Smooth muscle cell (in vitro differentiated cells): Measurements from ENCODE around the gene FRMD3. TPM values are rescaled to one million over a fixed set of nuclear protein-coding genes. Genes with fewer than 3 reads are reported as not detected.

ENCODE experiments used
- DNase-seq: peaks from one replicate; lab custom pipeline; 2025; ENCODE audit not compliant: unreplicated experiment; lab: John Stamatoyannopoulos, UW
- H2AFZ ChIP-seq: fragments of 200-600 bp; sonication (generic); 2 replicates; pipeline ENCODE4 v1.6.0; 2016; ENCODE audit warnings: antibody characterized with exemption, low read depth, mild to moderate bottlenecking
- H3F3A ChIP-seq: fragments of 200-600 bp; sonication (generic); 2 replicates; pipeline ENCODE4 v1.6.0; 2017; ENCODE audit warnings: antibody characterized with exemption, low read depth
- H3K27ac ChIP-seq: fragments of 200-600 bp; sonication (generic); 2 replicates; pipeline ENCODE4 v1.5.1; 2016; ENCODE audit warnings: low read depth, mild to moderate bottlenecking
- H3K27me3 ChIP-seq: fragments of 200-600 bp; sonication (generic); 2 replicates; pipeline ENCODE4 v1.6.1; 2016; ENCODE audit warnings: low read depth, mild to moderate bottlenecking
- H3K36me3 ChIP-seq: fragments of 200-600 bp; sonication (generic); 2 replicates; pipeline ENCODE4 v1.5.1; 2016; ENCODE audit warnings: low read depth
- H3K4me1 ChIP-seq: fragments of 200-600 bp; sonication (generic); 2 replicates; pipeline ENCODE4 v1.5.1; 2016; ENCODE audit warnings: low read depth
- H3K4me2 ChIP-seq: fragments of 200-600 bp; sonication (generic); 2 replicates; pipeline ENCODE4 v1.6.0; 2016; ENCODE audit warnings: mild to moderate bottlenecking
- H3K4me3 ChIP-seq: fragments of 200-600 bp; sonication (generic); 2 replicates; pipeline ENCODE4 v1.5.1; 2016; ENCODE audit warnings: mild to moderate bottlenecking
- H3K79me2 ChIP-seq: fragments of 200-600 bp; sonication (generic); 2 replicates; pipeline ENCODE4 v1.6.0; 2016; ENCODE audit warnings: low read depth, mild to moderate bottlenecking
- H3K9ac ChIP-seq: fragments of 200-600 bp; sonication (generic); 2 replicates; pipeline ENCODE4 v1.6.0; 2016; ENCODE audit warnings: low read depth
- H3K9me3 ChIP-seq: fragments of 200-600 bp; sonication (generic); replicated peaks from 2 replicates; pipeline ENCODE4 v1.5.1; 2016; ENCODE audit warnings: low read depth
- H4K20me1 ChIP-seq: fragments of 200-600 bp; sonication (generic); 2 replicates; pipeline ENCODE4 v1.6.0; 2016; ENCODE audit warnings: low read depth
- whole genome bisulfite sequencing: methylation state at CpG from one replicate; pipeline ENCODE4 v1.1.7; 2016; ENCODE audit warnings: low lambda C conversion rate; 5-methylcytosine and 5-hydroxymethylcytosine counted together
- polyA plus RNA-seq: library from polyadenylated mRNA; unstranded; fragments of >200 nt; fragmentation: Nextera tagmentation; extraction: Ambion mirVana; gene quantifications from 2 replicates; pipeline ENCODE4 v1.2.1, GENCODE V29; 2016
- total RNA-seq: library from RNA; depleted of rRNA; stranded (reverse); fragments of >200 nt; gene quantifications from 2 replicates; pipeline ENCODE4 v1.2.3, GENCODE V29; 2014
- TF ChIP-seq, protein P1 (sequence below): fragments of 200-600 bp; sonication (generic); IDR thresholded peaks from 2 replicates; pipeline ENCODE4 v1.5.1; 2017; ENCODE audit warnings: borderline replicate concordance, mild to moderate bottlenecking, antibody characterized with exemption; ENCODE audit not compliant: insufficient read depth, poor library complexity, severe bottlenecking

Gene FRMD3
- total and polyA plus RNA-seq, 2 experiments from 2014 or later, result 0.72 to 2.8 TPM

DNA sequence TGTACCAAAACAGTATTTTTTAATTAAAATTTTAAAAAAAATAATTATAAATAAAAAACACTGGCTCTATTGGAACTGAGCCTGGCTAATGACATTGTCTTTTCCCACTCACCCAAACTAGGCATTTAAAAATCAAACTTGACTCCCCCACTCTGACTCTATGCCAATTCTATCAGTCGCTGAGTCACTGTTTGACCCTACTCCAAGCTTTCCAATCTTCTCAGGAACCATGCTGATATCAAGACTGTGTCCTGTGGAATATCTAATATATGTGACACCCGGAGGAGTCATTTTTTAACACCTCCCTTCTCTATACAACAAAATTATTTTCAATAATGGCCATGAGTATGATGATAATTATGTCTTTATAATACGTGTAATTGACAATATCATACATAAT, 303.7 kb downstream of the FRMD3 start:
- Histone ChIP-seq H4K20me1 (no peaks in the 10 kb centered on the region), H3F3A (no peaks in the 10 kb centered on the region), H3K4me2 (no peak overlapping the region), H3K9me3 (no peaks in the 10 kb centered on the region), H3K27ac (no peak overlapping the region), H3K4me1 (no peaks in the 10 kb centered on the region), H3K36me3 (no peaks in the 10 kb centered on the region), H3K4me3 (no peak overlapping the region), H3K9ac (no peak overlapping the region), H3K79me2 (no peaks in the 10 kb centered on the region), H3K27me3 (no peaks in the 10 kb centered on the region), H2AFZ (no peak overlapping the region)
- TF ChIP-seq, protein P1, sequence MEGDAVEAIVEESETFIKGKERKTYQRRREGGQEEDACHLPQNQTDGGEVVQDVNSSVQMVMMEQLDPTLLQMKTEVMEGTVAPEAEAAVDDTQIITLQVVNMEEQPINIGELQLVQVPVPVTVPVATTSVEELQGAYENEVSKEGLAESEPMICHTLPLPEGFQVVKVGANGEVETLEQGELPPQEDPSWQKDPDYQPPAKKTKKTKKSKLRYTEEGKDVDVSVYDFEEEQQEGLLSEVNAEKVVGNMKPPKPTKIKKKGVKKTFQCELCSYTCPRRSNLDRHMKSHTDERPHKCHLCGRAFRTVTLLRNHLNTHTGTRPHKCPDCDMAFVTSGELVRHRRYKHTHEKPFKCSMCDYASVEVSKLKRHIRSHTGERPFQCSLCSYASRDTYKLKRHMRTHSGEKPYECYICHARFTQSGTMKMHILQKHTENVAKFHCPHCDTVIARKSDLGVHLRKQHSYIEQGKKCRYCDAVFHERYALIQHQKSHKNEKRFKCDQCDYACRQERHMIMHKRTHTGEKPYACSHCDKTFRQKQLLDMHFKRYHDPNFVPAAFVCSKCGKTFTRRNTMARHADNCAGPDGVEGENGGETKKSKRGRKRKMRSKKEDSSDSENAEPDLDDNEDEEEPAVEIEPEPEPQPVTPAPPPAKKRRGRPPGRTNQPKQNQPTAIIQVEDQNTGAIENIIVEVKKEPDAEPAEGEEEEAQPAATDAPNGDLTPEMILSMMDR, result no peak
- DNase-seq, result no peak
- 90% methylated on average over 3 of the region's 3 CpGs for WGBS

DNA sequence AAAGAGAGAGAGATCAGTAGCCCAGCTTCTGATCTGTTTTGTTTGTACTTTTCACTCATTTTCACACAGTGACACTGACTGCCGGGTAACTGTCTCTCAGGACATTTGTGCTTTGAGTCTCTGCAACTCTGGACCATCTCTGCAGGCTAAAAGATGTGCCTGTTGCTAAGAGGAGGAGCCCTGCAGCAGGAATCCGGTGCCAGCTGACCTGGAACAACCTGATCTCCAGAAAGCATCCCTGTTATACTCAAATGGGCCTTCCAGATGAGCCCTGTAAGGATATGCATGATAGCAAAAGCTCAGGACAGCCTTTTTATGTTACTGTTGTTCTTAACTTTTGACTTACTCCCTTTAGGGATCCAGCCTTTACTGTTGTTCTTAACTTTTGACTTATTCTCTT, 304.6 kb downstream of the FRMD3 start:
- Histone ChIP-seq H3K9ac (no peak overlapping the region), H3K36me3 (no peaks in the 10 kb centered on the region), H3K4me3 (no peak overlapping the region), H3F3A (no peaks in the 10 kb centered on the region), H4K20me1 (no peaks in the 10 kb centered on the region), H3K27ac (no peak overlapping the region), H3K4me1 (no peaks in the 10 kb centered on the region), H3K27me3 (no peaks in the 10 kb centered on the region), H3K4me2 (no peak overlapping the region), H3K9me3 (no peaks in the 10 kb centered on the region), H3K79me2 (no peaks in the 10 kb centered on the region), H2AFZ (no peak overlapping the region)
- DNase-seq, result no peak
- TF ChIP-seq, protein P1, result no peak
- 86% methylated on average over 2 of the region's 2 CpGs for WGBS

DNA sequence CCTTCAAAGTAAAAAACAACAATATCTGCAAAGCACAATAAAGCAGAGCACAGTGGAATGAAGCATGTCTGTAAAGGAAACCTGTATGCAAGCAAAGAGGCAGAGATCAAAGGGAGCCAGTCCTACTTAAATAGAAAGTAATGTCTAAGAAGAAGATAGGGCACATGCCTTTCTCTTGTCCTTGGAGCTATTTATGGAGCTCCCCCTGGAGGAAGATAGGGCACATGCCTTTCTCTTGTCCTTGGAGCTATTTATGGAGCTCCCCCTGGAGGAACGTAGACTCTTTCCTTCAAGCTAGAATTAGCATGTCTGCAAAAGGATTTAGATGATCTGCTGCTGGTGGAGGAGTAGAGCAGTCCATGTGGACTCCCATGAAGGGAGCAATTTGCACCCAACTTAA, 307.2 kb downstream of the FRMD3 start:
- 55% methylated on average over 1 of the region's 1 CpG for WGBS
- no peak overlapping the region for H3K4me3 ChIP-seq
- TF ChIP-seq, protein P1, result peak; percentile 27
- no peaks in the 10 kb centered on the region for H4K20me1 ChIP-seq
- DNase-seq, result no peak
- no peaks in the 10 kb centered on the region for H3K79me2 ChIP-seq
- no peak overlapping the region for H3K27ac ChIP-seq
- H3K27me3 ChIP-seq, result no peaks in the 10 kb centered on the region
- H3K9me3 ChIP-seq, result no peaks in the 10 kb centered on the region
- no peaks in the 10 kb centered on the region for H3K4me1 ChIP-seq
- no peaks in the 10 kb centered on the region for H3K36me3 ChIP-seq
- H3K4me2 ChIP-seq, result no peak overlapping the region
- H3K9ac ChIP-seq, result no peak overlapping the region
- H3F3A ChIP-seq, result no peaks in the 10 kb centered on the region
- H2AFZ ChIP-seq, result no peak overlapping the region

DNA sequence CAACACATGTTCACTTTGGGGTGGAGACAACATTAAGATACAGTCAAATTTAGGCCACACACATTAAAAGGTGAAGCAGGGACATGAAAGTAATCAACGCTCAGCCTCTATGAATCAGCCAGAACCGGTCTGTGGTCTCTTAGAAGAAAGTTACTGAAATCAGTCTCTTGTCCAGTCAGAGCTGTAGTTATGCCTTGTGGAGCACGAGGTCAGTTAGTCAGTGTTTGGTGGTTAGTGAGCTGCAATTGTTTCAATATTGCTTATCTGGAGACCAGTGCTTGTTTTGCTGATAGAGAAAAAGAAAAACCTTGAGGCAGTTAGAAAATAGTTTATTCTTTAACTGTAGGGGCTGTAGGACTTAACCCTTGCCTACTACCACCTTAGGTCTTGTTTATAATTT, 317.5 kb downstream of the FRMD3 start:
- Histone ChIP-seq H2AFZ (no peak overlapping the region), H3K4me1 (peaks cover 4% of the 10 kb centered on the region), H3K27ac (peak overlapping the region; percentile 50), H4K20me1 (no peaks in the 10 kb centered on the region), H3K36me3 (no peaks in the 10 kb centered on the region), H3K27me3 (no peaks in the 10 kb centered on the region), H3K4me2 (peak overlapping the region; percentile 89), H3K79me2 (no peaks in the 10 kb centered on the region), H3K4me3 (no peak overlapping the region), H3K9me3 (no peaks in the 10 kb centered on the region), H3K9ac (no peak overlapping the region), H3F3A (peaks cover 7% of the 10 kb centered on the region)
- TF ChIP-seq, protein P1, result no peak
- WGBS, result 8% methylated on average over 3 of the region's 3 CpGs
- DNase-seq, result no peak
